Measurements from ENCODE around the gene KRT20.

DNA sequence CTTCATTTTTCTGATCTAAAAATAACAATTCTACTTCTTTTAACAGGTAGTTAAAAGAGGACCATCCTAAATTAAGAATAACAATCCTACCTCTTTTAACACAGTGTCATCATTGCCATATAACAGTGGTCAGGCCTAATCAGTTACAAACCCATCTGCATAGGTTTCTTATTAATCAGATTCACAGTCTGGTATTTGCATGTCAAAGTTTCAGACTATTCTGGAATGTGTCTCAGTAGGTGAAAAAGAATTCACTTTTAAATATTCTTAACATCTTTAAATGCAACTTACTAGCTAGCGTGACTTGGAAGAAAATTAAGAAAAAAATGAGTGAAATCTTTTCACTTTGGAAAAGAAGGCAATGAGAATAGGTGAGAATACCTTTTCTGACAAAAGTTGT lies 11.2 kb downstream of the KRT20 start:
- TF ChIP-seq, protein P1, sequence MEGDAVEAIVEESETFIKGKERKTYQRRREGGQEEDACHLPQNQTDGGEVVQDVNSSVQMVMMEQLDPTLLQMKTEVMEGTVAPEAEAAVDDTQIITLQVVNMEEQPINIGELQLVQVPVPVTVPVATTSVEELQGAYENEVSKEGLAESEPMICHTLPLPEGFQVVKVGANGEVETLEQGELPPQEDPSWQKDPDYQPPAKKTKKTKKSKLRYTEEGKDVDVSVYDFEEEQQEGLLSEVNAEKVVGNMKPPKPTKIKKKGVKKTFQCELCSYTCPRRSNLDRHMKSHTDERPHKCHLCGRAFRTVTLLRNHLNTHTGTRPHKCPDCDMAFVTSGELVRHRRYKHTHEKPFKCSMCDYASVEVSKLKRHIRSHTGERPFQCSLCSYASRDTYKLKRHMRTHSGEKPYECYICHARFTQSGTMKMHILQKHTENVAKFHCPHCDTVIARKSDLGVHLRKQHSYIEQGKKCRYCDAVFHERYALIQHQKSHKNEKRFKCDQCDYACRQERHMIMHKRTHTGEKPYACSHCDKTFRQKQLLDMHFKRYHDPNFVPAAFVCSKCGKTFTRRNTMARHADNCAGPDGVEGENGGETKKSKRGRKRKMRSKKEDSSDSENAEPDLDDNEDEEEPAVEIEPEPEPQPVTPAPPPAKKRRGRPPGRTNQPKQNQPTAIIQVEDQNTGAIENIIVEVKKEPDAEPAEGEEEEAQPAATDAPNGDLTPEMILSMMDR (IDR thresholded peaks at IDR 0.05; ENCODE audit: extremely low read depth in 1 of 2, insufficient read depth in 1 of 2, low read depth in 1 of 2, low read length in 2 of 2), result no peak
- TF ChIP-seq EZH2 (IDR thresholded peaks at IDR 0.05; ENCODE audit: borderline replicate concordance, low read depth, low read length, severe bottlenecking) (no peak), POLR2AphosphoS5 (IDR thresholded peaks at IDR 0.05; ENCODE audit: insufficient read depth, low read depth, low read length) (no peak), POLR2A (IDR thresholded peaks at IDR 0.05; ENCODE audit: low read depth, low read length) (no peak), MYC (IDR thresholded peaks at IDR 0.05; ENCODE audit: low read depth, low read length) (no peak), FOS (IDR thresholded peaks at IDR 0.05; ENCODE audit: borderline replicate concordance, insufficient read depth, low read length) (no peak), GATA2 (IDR thresholded peaks at IDR 0.05; ENCODE audit: insufficient read depth, insufficient read length, low read depth, low read length) (no peak)
- TF ChIP-seq, protein P2, sequence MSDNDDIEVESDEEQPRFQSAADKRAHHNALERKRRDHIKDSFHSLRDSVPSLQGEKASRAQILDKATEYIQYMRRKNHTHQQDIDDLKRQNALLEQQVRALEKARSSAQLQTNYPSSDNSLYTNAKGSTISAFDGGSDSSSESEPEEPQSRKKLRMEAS (IDR thresholded peaks at IDR 0.05; ENCODE audit: insufficient read depth, insufficient read length), result no peak

Measured in endothelial cell of umbilical vein (primary cell).